A673 (cell line): Measurements from ENCODE around the gene EEF1G.

Source experiments
- EZH2 ChIP-seq: fragments of 200-600 bp; sonication (generic); IDR thresholded peaks from 2 replicates; pipeline ENCODE4 v1.6.1; 2017; ENCODE audit warnings: borderline replicate concordance, low read depth, mild to moderate bottlenecking, mixed read lengths, antibody characterized with exemption, low read length; ENCODE audit not compliant: poor library complexity, severe bottlenecking
- TF ChIP-seq, protein P1 (sequence below): fragments of 300-800, 200-600 bp; sonication (generic); conservative IDR thresholded peaks from 2 replicates; pipeline ENCODE4 v1.5.1; 2017; ENCODE audit warnings: low read depth, mild to moderate bottlenecking, antibody characterized with exemption, low read length, moderate library complexity, mixed read lengths

DNA sequence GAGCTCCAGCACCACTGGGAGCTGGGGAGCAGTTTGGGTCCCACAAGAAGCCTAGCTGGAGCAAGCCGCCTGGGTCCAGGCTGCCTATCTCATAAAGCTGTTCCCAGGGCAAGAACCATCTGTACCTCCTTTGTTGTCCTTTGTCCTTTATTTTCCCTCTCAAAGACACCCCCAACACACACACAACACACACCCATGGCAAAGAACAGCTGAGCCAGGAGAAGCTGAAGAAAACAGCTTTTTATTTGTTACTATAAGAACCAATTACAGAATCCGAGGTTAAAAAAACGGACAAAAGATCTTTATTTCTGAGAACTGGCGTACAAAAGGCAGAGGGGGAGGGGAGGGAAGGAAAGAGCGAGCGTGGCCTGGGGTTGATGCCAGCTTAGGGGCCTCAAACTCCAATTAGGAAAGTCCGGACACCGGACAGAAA, 19.3 kb upstream of the EEF1G start:
- TF ChIP-seq, protein P1, sequence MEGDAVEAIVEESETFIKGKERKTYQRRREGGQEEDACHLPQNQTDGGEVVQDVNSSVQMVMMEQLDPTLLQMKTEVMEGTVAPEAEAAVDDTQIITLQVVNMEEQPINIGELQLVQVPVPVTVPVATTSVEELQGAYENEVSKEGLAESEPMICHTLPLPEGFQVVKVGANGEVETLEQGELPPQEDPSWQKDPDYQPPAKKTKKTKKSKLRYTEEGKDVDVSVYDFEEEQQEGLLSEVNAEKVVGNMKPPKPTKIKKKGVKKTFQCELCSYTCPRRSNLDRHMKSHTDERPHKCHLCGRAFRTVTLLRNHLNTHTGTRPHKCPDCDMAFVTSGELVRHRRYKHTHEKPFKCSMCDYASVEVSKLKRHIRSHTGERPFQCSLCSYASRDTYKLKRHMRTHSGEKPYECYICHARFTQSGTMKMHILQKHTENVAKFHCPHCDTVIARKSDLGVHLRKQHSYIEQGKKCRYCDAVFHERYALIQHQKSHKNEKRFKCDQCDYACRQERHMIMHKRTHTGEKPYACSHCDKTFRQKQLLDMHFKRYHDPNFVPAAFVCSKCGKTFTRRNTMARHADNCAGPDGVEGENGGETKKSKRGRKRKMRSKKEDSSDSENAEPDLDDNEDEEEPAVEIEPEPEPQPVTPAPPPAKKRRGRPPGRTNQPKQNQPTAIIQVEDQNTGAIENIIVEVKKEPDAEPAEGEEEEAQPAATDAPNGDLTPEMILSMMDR: no peak
- no peak for TF ChIP-seq EZH2
